Activated CD4-positive, alpha-beta T cell treated with anti-CD3 and anti-CD28 coated beads, Interleukin-2, Interleukin-4, amounts not matched to agents 100 ng/mL and 50 ng/mL, durations not matched to agents 16 hours and 8 hours (primary cell): Measurements from ENCODE around the gene ESF1.
"Not testable (repeated sequence)": the region's sequence is repeated elsewhere in the genome, so short reads cannot be mapped to it uniquely, and the experiment has no call there.

ENCODE experiments used
- DNase-seq: peaks from one replicate; pipeline ENCODE4 v3.0.0-alpha.2; 2020; ENCODE audit warnings: low spot score

ESF1 gene

DNA sequence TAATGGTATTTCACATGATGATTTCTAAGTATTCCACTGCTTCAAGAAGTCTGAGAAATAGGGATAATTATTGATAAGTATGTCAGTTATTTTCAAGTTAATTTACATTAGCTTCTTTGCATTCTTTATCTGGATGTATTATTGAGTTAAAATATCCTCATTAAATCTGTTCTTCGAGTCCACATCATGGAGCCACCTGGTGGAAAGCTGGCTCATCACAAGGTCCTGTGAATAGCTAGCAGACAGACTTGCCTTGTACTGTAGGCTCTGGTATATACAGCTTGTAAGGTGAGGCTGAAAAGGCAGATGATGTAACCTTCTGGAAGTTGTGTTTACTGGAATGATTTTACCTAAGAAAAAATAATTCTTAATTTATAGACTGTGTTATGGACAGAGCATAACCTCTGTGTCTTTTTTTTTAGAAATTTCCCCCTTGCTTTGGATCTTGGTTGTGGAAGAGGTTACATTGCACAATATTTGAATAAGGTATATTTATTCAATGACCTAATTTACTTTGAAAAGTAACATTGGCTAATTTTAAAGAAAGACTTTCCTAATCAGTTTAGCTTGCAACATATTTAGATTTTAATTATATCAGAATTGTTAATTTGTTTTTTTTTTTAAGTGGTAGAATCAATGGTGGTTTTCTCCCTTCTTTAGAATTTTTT is 3.6 kb upstream of the ESF1 start:
- peak; percentile 49 for DNase-seq

DNA sequence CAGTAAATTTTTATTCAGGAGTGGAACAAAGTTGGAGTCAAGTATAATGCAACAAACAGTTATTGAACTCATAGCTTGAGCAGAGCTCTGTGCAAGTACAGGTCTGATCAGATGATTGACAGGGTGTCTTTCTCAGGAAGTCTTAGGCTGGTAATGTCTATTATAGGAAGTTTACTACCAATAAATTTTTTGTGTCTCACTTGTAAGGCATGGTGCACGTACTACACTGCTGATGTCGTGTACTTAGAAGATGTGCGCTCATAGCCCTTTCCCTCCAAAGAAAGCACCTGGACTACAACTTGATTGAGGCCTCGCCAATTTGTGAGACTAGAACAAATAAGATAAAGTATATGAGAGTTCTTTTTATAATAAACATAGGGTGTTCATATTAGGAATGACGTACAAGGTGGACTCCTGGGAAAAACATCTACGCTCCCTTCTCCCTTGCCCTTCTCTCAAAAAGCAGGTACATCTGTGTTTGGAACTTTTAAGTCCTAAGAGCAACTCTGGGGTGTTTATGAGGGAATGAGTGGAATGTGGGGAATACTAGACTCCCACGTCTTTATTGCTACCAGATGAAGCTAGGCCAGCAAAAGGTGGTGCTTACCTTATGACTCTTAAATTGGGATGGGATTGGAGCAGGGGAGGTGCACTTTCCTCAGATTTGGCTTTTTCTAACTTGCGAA is 1.6 kb upstream of the ESF1 start:
- no peak for DNase-seq

DNA sequence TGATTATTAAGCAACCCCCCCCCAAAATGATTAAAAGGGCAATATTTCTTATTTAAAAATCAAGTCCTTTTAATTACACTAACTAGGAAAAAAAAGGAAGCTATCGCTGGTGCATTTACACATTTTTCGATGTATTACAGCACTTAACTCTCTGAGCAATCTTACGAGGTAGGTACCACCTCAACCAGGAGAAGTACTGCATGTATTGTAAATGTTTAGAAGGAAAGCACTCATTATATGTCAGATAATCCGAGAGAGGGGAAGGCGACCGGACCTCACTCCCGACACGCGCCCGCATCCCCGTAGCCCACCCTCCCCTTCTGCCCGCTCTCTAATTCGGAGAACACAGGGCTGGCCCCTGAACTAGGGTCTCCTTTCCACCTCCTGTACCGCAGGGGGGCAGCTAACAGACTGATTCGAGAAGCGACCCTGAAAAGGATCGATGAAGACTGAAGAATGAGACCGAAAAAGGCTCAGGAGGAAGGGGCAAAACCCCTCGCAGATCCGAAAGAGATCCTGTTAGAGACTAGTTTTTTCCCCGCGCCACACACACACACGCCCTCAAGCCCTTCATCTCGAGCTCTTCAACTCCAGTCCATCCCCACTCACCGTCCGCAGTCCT is 337 bp downstream of the ESF1 start:
- DNase-seq: no peak

DNA sequence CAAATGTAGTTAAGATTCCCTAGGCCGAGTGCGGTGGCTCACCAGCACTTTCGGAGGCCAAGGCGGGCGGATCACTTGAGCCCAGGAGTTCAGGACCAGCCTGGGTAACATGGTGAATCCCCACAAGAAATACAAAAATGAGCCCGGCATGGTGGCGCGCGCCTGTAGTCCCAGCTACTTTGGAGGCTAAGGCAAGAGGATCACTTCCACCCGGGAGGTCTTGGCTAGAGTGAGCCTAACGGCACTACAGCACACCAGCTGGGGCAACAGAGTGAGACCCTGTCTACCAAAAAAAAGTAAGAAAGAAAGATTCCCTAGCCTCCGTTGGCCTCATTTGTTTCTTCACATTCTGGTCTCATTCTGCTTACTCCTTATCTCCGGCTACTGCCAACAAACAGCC is 1.2 kb downstream of the ESF1 start:
- no peak for DNase-seq

DNA sequence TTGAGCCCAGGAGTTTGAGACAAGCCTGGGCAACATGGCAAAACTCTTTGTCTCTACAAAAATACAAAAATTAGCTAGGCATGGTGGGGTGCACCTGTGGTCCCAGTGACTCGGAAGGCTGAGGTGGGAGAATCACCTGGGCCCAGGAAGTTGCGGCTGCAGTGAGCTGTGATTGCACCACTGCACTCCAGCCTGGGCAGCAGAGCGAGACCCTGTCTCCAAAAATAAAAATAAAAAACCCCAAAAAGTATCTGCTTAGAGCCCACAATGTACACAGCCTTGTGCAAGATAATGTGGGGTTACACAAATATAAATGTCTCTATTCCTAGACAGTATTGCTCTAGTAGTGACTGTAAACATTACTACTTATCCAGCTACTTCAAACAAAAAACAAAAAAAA is 5.9 kb downstream of the ESF1 start:
- DNase-seq: no peak

DNA sequence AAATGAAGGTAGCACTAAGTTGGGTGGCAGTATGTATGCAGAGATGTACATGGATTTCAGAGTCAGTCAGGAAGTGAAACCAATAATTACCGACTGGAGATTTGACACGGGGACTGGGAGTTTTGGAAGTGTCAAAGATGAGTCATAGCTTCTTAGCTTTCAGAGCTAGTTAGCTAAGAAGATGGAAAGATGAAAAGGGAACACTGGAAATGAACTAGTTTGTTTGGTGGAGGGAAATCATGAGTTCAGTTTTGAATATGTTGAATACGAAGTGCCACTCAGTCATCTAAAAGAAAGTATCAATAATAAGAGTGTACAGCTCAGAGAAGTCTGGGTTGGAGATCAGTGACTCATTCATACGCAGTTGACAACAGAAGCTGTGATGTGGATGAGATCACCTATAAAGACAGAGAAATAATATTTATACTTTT is 7.5 kb downstream of the ESF1 start:
- no peak for DNase-seq

DNA sequence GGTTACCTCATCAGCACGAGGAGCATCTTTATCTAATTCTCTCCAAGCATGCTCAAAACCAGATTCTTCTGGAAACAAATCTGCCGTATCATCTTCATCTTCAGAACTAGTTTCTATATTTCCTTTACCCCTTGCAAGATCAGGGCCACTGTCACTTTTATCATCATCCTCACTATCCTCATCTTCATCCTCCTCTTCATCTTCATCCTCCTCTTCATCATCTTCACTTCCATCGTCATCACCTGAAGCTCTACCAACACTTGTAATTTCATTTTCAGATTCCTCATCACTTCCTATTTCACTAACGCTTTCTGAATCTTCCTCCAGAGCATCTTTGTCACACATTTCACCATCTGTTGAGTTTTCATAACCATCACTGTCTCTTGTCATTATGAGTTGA is 8.9 kb downstream of the ESF1 start:
- DNase-seq: no peak

DNA sequence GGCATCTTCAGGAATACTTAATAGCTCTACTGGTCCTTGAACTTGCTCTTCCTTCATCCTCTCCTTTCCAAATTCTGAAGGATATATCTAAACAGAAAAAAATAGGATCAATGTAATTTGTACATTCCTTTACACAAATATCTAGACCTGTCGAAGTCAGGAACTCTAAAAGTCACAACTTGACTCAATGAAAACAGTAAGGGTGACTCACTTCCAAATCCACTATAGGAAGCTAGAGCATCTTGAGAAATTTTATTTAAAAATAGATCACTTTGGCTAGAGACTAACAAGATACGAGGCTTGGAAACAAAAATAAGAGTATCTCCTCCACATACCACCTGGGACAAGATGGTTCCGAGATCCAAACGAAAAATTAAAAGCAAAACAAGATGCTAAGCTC is 12.2 kb downstream of the ESF1 start:
- DNase-seq: no peak

DNA sequence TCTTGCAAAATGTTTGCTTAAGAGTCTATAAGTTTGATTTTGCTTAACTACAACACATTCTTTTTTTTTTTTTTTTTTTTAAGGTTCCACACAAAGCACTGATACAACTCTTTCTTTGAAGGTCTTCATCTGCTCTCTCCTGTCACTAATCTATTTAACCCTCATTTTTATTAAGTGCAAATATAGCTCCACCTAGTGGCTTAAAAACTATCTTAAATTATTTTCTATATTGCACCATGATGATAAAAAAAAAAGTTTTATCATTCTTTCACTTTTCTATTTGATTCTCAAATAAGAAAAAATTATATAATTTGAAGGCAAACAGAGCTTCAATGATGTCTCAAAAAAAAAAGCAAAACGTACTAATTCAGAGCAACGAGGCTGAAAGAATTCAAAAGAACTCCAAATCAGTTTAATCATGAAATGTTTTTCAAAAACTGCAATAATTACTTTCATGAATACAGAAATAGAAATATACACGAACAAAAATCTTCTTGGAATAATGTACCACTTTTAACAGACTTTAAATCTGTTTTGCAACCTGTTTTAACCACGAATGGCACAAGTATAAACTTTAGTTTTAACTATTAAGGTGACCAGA is 12.8 kb downstream of the ESF1 start:
- DNase-seq: no peak

DNA sequence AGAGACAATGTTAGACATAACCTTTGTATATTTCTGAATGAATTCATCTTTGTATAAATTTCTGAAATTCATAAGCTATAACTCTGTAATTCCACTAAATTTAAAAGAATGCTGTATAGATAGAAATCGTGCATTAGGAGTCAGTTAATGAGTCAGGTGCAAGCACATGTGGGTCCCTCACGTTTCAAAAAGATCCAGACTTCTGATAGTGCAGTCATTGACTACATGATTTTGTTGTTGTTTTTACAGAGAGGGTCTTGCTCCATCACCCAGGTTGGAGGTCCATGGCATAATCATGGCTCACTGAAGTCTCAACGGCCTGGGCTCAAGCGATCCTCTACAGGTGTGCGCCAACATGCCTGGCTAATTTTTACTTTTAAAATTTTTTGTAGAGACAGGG is 14.6 kb downstream of the ESF1 start:
- DNase-seq: no peak

DNA sequence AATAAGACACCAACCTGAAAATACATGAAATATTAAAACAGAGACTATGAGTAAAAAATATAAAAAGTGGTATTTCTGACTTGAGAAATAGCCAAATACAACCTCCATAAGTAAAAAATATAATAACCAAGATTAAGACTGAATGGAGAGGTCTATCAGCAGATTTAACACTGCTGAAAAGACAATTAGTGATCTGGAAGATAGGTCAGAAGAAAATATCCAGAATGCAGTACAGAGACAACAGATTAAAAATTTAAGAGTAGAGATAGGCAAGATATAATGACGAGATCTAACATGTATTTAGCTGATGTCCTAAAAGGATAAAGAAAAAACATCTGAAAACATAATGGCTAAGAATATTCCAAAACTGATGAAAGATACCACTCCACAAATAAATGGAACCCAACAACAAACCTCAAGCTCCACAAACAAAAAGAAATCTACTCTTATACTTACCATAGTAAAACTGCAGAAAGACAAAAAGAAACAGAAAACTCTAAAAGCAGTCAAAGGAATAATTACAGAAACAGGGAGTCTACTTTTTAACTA is 18.8 kb downstream of the ESF1 start:
- no peak for DNase-seq

DNA sequence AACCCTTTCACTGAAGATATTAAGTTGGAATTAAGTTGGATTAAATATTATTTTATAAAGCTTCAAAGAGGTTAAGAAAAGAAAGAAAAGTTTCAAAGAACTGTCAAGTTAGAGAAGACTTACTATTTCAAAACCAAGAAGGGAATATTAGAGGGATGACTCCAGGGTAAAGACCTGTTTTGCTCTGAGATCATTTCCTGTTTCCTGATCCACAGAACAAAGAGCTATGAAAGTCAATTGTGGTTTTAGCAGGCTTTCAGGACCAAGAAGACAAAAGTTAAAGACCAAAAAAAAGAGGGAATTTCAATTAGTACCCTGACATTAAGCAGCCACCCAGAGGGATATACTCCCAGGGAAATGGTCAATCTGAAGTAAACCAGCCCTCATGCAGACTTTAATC is 19.4 kb downstream of the ESF1 start:
- no peak for DNase-seq

DNA sequence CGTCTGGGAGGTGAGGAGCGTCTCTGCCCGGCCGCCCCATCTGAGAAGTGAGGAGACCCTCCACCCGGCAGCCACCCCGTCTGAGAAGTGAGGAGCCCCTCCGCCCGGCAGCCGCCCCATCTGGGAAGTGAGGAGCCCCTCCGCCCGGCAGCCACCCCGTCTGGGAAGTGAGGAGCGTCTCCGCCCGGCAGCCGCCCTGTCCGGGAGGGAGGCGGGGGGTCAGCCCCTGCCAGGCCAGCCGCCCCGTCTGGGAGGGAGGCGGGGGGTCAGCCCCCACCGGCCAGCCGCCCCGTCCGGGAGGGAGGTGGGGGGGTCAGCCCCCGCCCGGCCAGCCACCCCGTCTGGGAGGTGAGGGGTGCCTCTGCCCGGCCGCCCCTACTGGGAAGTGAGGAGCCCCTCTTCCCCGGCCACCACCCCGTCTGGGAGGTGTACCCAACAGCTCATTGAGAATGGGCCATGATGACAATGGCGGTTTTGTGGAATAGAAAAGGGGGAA is 24.2 kb downstream of the ESF1 start:
- not testable (repeated sequence) for DNase-seq

DNA sequence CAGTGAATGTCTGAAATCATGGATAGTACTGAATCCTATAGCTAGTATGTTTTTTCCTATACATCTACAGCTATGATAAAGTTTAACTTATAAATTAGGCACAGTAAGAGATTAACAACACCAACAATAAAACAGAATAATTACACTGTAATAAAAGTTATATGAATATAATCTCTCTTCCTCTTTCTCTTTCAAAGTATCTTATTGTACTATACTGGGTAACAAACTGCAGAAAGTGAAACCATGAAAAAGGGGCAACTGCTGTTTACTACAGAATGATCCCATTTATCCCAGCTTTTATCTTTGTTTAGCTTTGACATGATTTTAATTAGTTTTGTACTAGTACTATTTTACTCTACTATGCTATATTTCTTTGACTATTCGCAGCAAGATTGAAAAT is 25.8 kb downstream of the ESF1 start:
- DNase-seq: no peak

DNA sequence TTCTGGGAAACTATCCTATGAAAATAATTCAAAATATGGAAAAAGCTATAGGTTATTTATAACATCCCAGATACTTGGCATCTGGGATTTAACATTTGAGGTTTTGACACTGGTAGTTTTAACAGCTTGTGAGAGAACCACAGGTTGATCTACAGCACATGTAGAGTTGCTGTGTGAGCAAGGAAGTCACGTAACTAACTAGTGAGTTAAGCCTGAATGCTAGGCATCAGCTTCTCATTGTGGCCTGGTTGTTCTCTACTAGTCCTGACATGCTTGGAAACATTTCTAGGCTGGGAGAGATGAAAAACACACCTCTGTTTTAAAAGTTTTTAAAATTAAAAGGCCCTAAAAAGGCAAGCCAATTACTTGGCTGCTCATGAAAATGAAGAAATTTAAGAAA is 28.2 kb downstream of the ESF1 start:
- DNase-seq: no peak

DNA sequence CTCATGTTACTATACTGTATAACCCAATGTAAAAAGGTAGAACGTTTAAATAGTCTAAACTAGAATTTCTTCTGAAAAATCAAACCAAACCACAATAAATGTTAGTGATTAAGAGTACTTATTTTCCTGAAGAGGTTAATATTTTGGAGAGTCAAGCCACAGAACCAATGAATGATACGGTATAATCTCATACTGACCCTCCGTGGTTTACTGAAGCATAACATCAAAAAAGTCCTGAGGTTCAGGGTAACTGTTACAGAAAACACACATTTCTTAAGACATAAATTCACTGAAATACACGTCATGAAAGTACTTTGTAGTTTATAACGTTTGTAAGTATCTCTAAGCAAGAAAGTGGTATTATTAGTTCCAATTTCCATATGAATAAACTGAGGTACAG is 28.9 kb downstream of the ESF1 start:
- DNase-seq: no peak

DNA sequence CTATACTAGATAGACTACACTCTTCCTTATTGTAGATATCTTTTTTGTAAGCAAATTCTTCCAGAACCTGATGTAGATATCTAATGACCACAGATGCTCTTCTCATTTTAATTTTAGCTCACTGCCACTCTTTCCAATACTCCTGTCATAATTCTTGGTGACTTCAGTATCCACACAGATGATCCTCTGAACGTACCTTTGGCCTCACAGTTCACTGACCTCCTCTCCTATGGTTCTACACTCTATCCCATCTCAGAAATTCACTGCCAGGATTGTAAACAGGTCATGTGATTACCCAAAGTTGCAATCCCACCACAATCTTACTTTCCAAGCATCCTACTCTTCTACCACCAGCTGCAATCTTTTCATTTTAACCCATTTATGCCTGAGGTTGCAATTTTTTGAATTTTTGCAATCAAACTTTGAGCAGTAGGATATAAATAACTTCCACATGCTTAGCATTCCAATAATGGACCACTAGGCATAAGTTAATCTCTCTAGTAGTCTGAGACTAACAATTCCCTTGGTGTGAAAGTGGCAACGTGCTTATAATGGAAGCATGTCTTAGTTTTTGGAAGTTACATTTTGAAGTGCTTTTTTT is 31.2 kb downstream of the ESF1 start:
- no peak for DNase-seq

DNA sequence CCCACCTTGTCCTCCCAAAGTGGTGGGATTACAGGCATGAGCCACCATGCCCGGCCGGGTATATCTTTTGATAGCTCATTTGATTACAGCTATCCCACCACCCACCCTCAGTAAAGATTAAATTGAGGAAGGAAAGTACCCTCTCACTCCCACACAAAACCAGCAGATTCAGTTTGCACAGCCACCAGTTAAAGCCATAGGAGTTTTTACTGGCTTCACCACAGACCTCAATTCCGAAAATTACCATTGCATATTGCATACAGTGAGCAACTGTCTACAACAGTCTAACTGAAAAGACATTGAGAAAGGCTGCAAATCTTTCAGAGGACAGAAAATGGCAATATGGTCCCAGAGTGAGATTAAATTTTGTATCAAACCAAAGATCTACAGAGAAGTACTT is 34.9 kb downstream of the ESF1 start:
- DNase-seq: no peak

DNA sequence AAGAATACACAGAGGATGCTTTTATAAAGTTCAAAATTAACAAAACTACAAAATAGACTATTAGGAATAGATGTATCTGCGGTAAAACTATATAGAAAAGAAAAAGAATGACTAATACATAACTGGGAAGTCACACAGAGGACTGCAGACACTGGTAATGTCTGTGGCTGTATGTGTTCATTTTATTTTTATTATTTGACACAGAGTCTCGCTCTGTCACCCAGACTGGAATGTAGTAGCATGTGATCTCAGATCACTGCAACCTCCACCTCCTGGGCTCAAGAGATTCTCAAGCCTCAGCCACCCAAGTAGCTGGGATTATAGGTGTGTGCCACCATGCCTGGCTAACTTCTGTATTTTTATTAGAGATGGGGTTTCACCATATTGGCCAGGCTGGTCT is 38.9 kb downstream of the ESF1 start:
- DNase-seq: no peak

DNA sequence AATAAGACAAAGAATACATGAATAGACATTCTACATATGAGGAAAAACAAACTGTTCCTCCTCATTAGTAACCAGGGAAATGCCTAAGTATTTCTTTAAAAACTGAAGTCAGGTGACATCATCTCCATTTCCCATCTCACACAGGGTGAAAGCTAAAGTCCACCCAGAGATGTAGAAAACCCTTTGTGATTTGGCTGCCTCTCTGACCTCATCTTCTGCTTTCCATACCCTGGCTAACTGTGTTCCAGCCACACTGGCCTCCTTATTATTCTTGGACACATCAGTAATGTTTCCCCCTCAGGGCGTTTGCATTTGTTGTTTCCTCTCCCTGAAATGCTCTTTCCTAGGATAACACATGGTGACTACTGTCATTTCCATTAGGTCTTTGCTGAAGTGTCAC is 40.4 kb downstream of the ESF1 start:
- DNase-seq: no peak

DNA sequence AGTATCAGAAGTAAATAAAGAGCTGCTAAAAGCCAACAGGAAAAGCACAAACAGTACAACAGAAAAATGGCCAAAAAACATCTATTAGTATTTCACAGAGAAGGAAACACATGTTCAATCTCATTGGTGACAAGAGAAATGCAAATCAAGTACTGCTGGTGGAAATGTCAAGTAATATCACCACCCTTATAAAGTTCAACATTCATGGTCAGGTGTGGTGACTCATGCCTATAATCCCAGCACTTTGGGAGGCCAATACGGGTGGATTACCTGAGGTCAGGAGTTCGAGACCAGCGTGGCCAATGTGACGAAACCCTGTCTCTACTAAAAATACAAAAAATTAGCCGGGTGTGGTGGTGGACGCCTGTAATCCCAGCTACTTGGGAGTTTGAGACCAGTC is 42.8 kb downstream of the ESF1 start:
- no peak for DNase-seq
